SKM-1 (cell line): ENCODE results near the gene KDM4E.

Experiments used
- DNase-seq: peaks from one replicate; lab custom pipeline; 2025; ENCODE audit not compliant: unreplicated experiment; lab: John Stamatoyannopoulos, UW

KDM4E gene

GRCh38 chr11:95050595-95051202 is 25.6 kb downstream of the KDM4E start:
- no peak for DNase-seq

GRCh38 chr11:95054356-95054755 is 29.3 kb downstream of the KDM4E start:
- DNase-seq: no peak

GRCh38 chr11:95055283-95055897 is 30.3 kb downstream of the KDM4E start:
- DNase-seq: no peak

- DNase-seq: no peak
Observed at GRCh38 chr11:95057959-95058358, 32.9 kb downstream of the KDM4E start.

- DNase-seq: no peak
Observed at GRCh38 chr11:95058621-95059020, 33.6 kb downstream of the KDM4E start.

GRCh38 chr11:95059046-95059445 is 34.0 kb downstream of the KDM4E start:
- DNase-seq: no peak

GRCh38 chr11:95065336-95065735 is 40.3 kb downstream of the KDM4E start:
- no peak for DNase-seq

GRCh38 chr11:95066716-95067038 is 41.6 kb downstream of the KDM4E start, which contains the start of gene SRSF8:
SRSF8 (plus strand) TSS chr11:95066919; CDS start chr11:95067227, 308 bp downstream.
- DNase-seq: no peak

- DNase-seq: peak; percentile 32
Observed at GRCh38 chr11:95067039-95067840, 42.2 kb downstream of the KDM4E start.

- peak; percentile 48 for DNase-seq
Observed at GRCh38 chr11:95067841-95068219, 42.8 kb downstream of the KDM4E start.

- DNase-seq: peak; percentile 75
Observed at GRCh38 chr11:95068549-95068948, 43.5 kb downstream of the KDM4E start.

GRCh38 chr11:95070471-95070870 is 45.4 kb downstream of the KDM4E start:
- no peak for DNase-seq

- no peak for DNase-seq
Observed at GRCh38 chr11:95072948-95073347, 47.9 kb downstream of the KDM4E start.

GRCh38 chr11:95074792-95075563 is 49.9 kb downstream of the KDM4E start:
- DNase-seq: no peak

GRCh38 chr11:95076416-95076815 is 51.4 kb downstream of the KDM4E start:
- DNase-seq: peak; percentile 52

GRCh38 chr11:95076981-95077380 is 51.9 kb downstream of the KDM4E start:
- DNase-seq: no peak
